HG03060 (cell line): ENCODE measurements around the gene NOL9.
"Not testable (repeated sequence)": the region's sequence is repeated elsewhere in the genome, so short reads cannot be mapped to it uniquely, and the experiment has no call there.

Experiments
- ATAC-seq: cut with Tn5 transposase; IDR thresholded peaks from one replicate; pipeline ENCODE4 v1.9.1; 2021; ENCODE audit warnings: low read depth, moderate number of reproducible peaks; ENCODE audit not compliant: unreplicated experiment

The NOL9 gene

GRCh38 chr1:6554031-6554906 is at the start of gene NOL9:
NOL9 (minus strand) TSS chr1:6554513; CDS start chr1:6554502, 11 bp downstream.
- ATAC-seq = peak; percentile 57

GRCh38 chr1:6603238-6603914 is 49.1 kb upstream of the NOL9 start:
- no peak for ATAC-seq

GRCh38 chr1:6602669-6603237 is 48.4 kb upstream of the NOL9 start, which contains the start of gene KLHL21:
KLHL21 (minus strand) TSS chr1:6602869; CDS start chr1:6602817, 52 bp downstream.
- no peak for ATAC-seq

GRCh38 chr1:6601923-6602668 is 47.8 kb upstream of the NOL9 start:
- ATAC-seq = no peak

- no peak for ATAC-seq
Observed at GRCh38 chr1:6601049-6601922, 47.0 kb upstream of the NOL9 start.

- ATAC-seq = no peak
Observed at GRCh38 chr1:6600410-6601048, 46.2 kb upstream of the NOL9 start.

- ATAC-seq = not testable (repeated sequence)
Observed at GRCh38 chr1:6599991-6600390, 45.7 kb upstream of the NOL9 start.

- ATAC-seq = no peak
Observed at GRCh38 chr1:6599141-6599975, 45.0 kb upstream of the NOL9 start.

- ATAC-seq = no peak
Observed at GRCh38 chr1:6597777-6598131, 43.4 kb upstream of the NOL9 start.

- ATAC-seq = no peak
Observed at GRCh38 chr1:6596886-6597776, 42.8 kb upstream of the NOL9 start.

GRCh38 chr1:6596351-6596750 is 42.0 kb upstream of the NOL9 start:
- ATAC-seq = no peak

GRCh38 chr1:6594977-6595740 is 40.8 kb upstream of the NOL9 start:
- ATAC-seq = no peak

GRCh38 chr1:6593810-6594209 is 39.5 kb upstream of the NOL9 start:
- ATAC-seq = no peak

- no peak for ATAC-seq
Observed at GRCh38 chr1:6592865-6593593, 38.7 kb upstream of the NOL9 start.

- ATAC-seq = no peak
Observed at GRCh38 chr1:6592441-6592840, 38.1 kb upstream of the NOL9 start.

- no peak for ATAC-seq
Observed at GRCh38 chr1:6591644-6592043, 37.3 kb upstream of the NOL9 start.
